Trophoblast cell (in vitro differentiated cells and primary cell): Measurements from ENCODE around the gene LUC7L2.

Experiments used
- DNase-seq, 2 donors: peaks; one replicate each; pipeline ENCODE4 v3.0.0-alpha.2; 2016
- H2AFZ ChIP-seq: 2 replicates; pipeline ENCODE4 v1.6.1; 2013; ENCODE audit warnings: low read length, moderate library complexity, mild to moderate bottlenecking; ENCODE audit not compliant: insufficient read depth, poor library complexity
- H2AK5ac ChIP-seq: 2 replicates; pipeline ENCODE4 v1.6.1; 2013; ENCODE audit warnings: mild to moderate bottlenecking, low read length
- H2BK120ac ChIP-seq: 2 replicates; pipeline ENCODE4 v1.6.1; 2013; ENCODE audit warnings: low read length, mild to moderate bottlenecking, moderate library complexity; ENCODE audit not compliant: insufficient read depth, poor library complexity
- H2BK12ac ChIP-seq: 2 replicates; pipeline ENCODE4 v1.6.1; 2013; ENCODE audit warnings: mild to moderate bottlenecking, low read length, moderate library complexity
- H2BK5ac ChIP-seq: 2 replicates; pipeline ENCODE4 v1.6.1; 2013; ENCODE audit warnings: low read length, low read depth, moderate library complexity, mild to moderate bottlenecking; ENCODE audit not compliant: poor library complexity
- H3K14ac ChIP-seq: 2 replicates; pipeline ENCODE4 v1.6.1; 2013; ENCODE audit warnings: mild to moderate bottlenecking, low read length
- H3K18ac ChIP-seq: 2 replicates; pipeline ENCODE4 v1.6.1; 2013; ENCODE audit warnings: mild to moderate bottlenecking, low read length
- H3K23ac ChIP-seq: 2 replicates; pipeline ENCODE4 v1.6.1; 2013; ENCODE audit warnings: low read length
- H3K27ac ChIP-seq: 2 replicates; pipeline ENCODE4 v1.5.1; 2013; ENCODE audit warnings: low read depth, mild to moderate bottlenecking, inconsistent platforms, low read length, moderate library complexity
- H3K27me3 ChIP-seq: 2 replicates; pipeline ENCODE4 v1.6.1; 2013; ENCODE audit warnings: inconsistent platforms, mild to moderate bottlenecking, low read length, moderate library complexity; ENCODE audit not compliant: insufficient read depth
- H3K36me3 ChIP-seq, 2 experiments: 1 replicate in 1 of 2; 2 replicates in 1 of 2; pipeline ENCODE4 v1.6.1; 2013; ENCODE audit warnings: low read length in 2 of 2, mild to moderate bottlenecking in 2 of 2, moderate library complexity in 1 of 2; ENCODE audit not compliant: insufficient read depth in 2 of 2, control insufficient read depth in 1 of 2
- H3K4ac ChIP-seq: 2 replicates; pipeline ENCODE4 v1.6.1; 2013; ENCODE audit warnings: low read depth, mild to moderate bottlenecking, low read length, moderate library complexity
- H3K4me1 ChIP-seq, 2 experiments: 1 replicate in 1 of 2; 2 replicates in 1 of 2; pipeline ENCODE4 v1.6.1; 2013; ENCODE audit warnings: low read length in 2 of 2, mild to moderate bottlenecking in 2 of 2, moderate library complexity in 1 of 2; ENCODE audit not compliant: insufficient read depth in 2 of 2, control insufficient read depth in 1 of 2
- H3K4me2 ChIP-seq: 2 replicates; pipeline ENCODE4 v1.6.1; 2013; ENCODE audit warnings: inconsistent platforms, mild to moderate bottlenecking, low read length, moderate library complexity
- H3K4me3 ChIP-seq: 2 replicates; pipeline ENCODE4 v1.5.1; 2013; ENCODE audit warnings: mild to moderate bottlenecking, low read depth, low read length, inconsistent platforms
- H3K79me1 ChIP-seq: one replicate; pipeline ENCODE4 v1.6.1; 2013; ENCODE audit warnings: low read length
- H3K79me2 ChIP-seq: 2 replicates; pipeline ENCODE4 v1.6.1; 2013; ENCODE audit warnings: low read length, mild to moderate bottlenecking; ENCODE audit not compliant: control insufficient read depth, insufficient read depth, poor library complexity
- H3K9ac ChIP-seq: 2 replicates; pipeline ENCODE4 v1.6.1; 2013; ENCODE audit warnings: mild to moderate bottlenecking, low read length
- H3K9me3 ChIP-seq: 2 replicates; pipeline ENCODE4 v1.6.1; 2013; ENCODE audit warnings: low read depth, mild to moderate bottlenecking, control low read depth, inconsistent platforms, low read length; ENCODE audit not compliant: insufficient read depth
- H4K12ac ChIP-seq: 2 replicates; pipeline ENCODE4 v1.6.1; 2013; ENCODE audit warnings: low read depth, mild to moderate bottlenecking, low read length, moderate library complexity
- H4K8ac ChIP-seq: 2 replicates; pipeline ENCODE4 v1.6.1; 2013; ENCODE audit warnings: low read depth, mild to moderate bottlenecking, low read length, moderate library complexity
- H4K91ac ChIP-seq: one replicate; pipeline ENCODE4 v1.6.1; 2013; ENCODE audit warnings: low read depth, mild to moderate bottlenecking, low read length, moderate library complexity
- WGBS: extraction: QIAGEN DNeasy Blood & Tissue Kit; methylation state at CpG from one replicate; pipeline ENCODE4 v1.1.7; 2013; ENCODE audit warnings: missing lambda C conversion rate; ENCODE audit not compliant: insufficient read length, insufficient coverage; ENCODE audit errors: extremely low coverage; 5-methylcytosine and 5-hydroxymethylcytosine counted together

Gene LUC7L2

GRCh38 chr7:139374246-139374645 is 14.6 kb downstream of the LUC7L2 start:
- Histone ChIP-seq H3K27ac (no peak overlapping the region), H4K12ac (no peak overlapping the region), H3K4me2 (no peak overlapping the region), H2AK5ac (no peak overlapping the region), H2BK120ac (no peak overlapping the region), H4K91ac (no peak overlapping the region), H3K14ac (no peak overlapping the region), H3K4me3 (no peak overlapping the region), H2BK5ac (no peak overlapping the region), H2BK12ac (no peak overlapping the region), H3K79me1 (no peaks in the 10 kb centered on the region), H3K36me3 (peaks cover 9 to 20% of the 10 kb centered on the region in 2 experiments), H3K9ac (no peak overlapping the region), H3K23ac (no peak overlapping the region), H3K79me2 (no peaks in the 10 kb centered on the region), H2AFZ (no peak overlapping the region), H3K27me3 (no peaks in the 10 kb centered on the region), H3K4ac (no peak overlapping the region), H3K4me1 (no peaks in the 10 kb centered on the region), H3K18ac (no peak overlapping the region), H4K8ac (no peak overlapping the region), H3K9me3 (no peaks in the 10 kb centered on the region)
- DNase-seq: no peak
- no CpG with 5 or more reads among the region's 6 CpGs for WGBS

GRCh38 chr7:139382439-139382838 is 22.7 kb downstream of the LUC7L2 start:
- Histone ChIP-seq H3K14ac (no peak overlapping the region), H3K4me2 (no peak overlapping the region)

GRCh38 chr7:139384611-139385010 is 24.9 kb downstream of the LUC7L2 start:
- Histone ChIP-seq H4K8ac (no peak overlapping the region), H3K9me3 (no peaks in the 10 kb centered on the region), H3K9ac (no peak overlapping the region), H3K4me3 (no peak overlapping the region), H4K12ac (no peak overlapping the region), H2AK5ac (no peak overlapping the region), H2AFZ (no peak overlapping the region), H2BK120ac (no peak overlapping the region), H3K27me3 (no peaks in the 10 kb centered on the region), H2BK5ac (no peak overlapping the region), H3K4me2 (no peak overlapping the region), H4K91ac (no peak overlapping the region), H3K18ac (no peak overlapping the region), H3K79me2 (no peaks in the 10 kb centered on the region), H3K23ac (no peak overlapping the region), H3K14ac (no peak overlapping the region), H2BK12ac (no peak overlapping the region), H3K27ac (no peak overlapping the region), H3K4ac (no peak overlapping the region), H3K36me3 (peaks cover 18 to 30% of the 10 kb centered on the region in 2 experiments), H3K79me1 (no peaks in the 10 kb centered on the region), H3K4me1 (no peaks in the 10 kb centered on the region)
- no CpG with 5 or more reads among the region's 3 CpGs for WGBS
- no peak for DNase-seq

More at GRCh38 chr7:139382439-139382838, 22.7 kb downstream of the LUC7L2 start:
- no peak overlapping the region for H3K18ac ChIP-seq
- H3K9ac ChIP-seq: no peak overlapping the region
- no peak overlapping the region for H4K8ac ChIP-seq
- H3K23ac ChIP-seq: no peak overlapping the region
- no peak overlapping the region for H2BK5ac ChIP-seq
- no peak overlapping the region for H3K4ac ChIP-seq
- no peaks in the 10 kb centered on the region for H3K9me3 ChIP-seq
- H2BK12ac ChIP-seq: no peak overlapping the region
- WGBS: no CpG with 5 or more reads among the region's 6 CpGs
- H3K36me3 ChIP-seq: peaks cover 30 to 35% of the 10 kb centered on the region in 2 experiments
- H4K91ac ChIP-seq: no peak overlapping the region
- no peak overlapping the region for H2AFZ ChIP-seq
- no peaks in the 10 kb centered on the region for H3K79me1 ChIP-seq
- H2BK120ac ChIP-seq: no peak overlapping the region
- no peaks in the 10 kb centered on the region for H3K79me2 ChIP-seq
- no peak overlapping the region for H4K12ac ChIP-seq
- no peaks in the 10 kb centered on the region for H3K4me1 ChIP-seq
- H3K27me3 ChIP-seq: no peaks in the 10 kb centered on the region
- no peak overlapping the region for H3K4me3 ChIP-seq
- no peak overlapping the region for H3K27ac ChIP-seq
- no peak for DNase-seq
- H2AK5ac ChIP-seq: no peak overlapping the region

- H2BK120ac ChIP-seq: no peak overlapping the region
- H4K12ac ChIP-seq: no peak overlapping the region
- no peak overlapping the region for H3K4me2 ChIP-seq
- H3K79me2 ChIP-seq: no peaks in the 10 kb centered on the region
- H2AFZ ChIP-seq: no peak overlapping the region
- H3K79me1 ChIP-seq: no peaks in the 10 kb centered on the region
- no peak overlapping the region for H3K4me3 ChIP-seq
- H4K91ac ChIP-seq: no peak overlapping the region
- DNase-seq: no peak
- H3K9me3 ChIP-seq: no peaks in the 10 kb centered on the region
- no peak overlapping the region for H3K27ac ChIP-seq
- H3K4me1 ChIP-seq: no peaks in the 10 kb centered on the region
- no peak overlapping the region for H4K8ac ChIP-seq
- H2BK5ac ChIP-seq: no peak overlapping the region
- H2AK5ac ChIP-seq: no peak overlapping the region
- no peak overlapping the region for H3K9ac ChIP-seq
- H3K36me3 ChIP-seq: peaks cover 11 to 19% of the 10 kb centered on the region in 2 experiments
- no peak overlapping the region for H3K14ac ChIP-seq
- H3K4ac ChIP-seq: no peak overlapping the region
- WGBS: no CpG with 5 or more reads among the region's 5 CpGs
- no peaks in the 10 kb centered on the region for H3K27me3 ChIP-seq
- H3K18ac ChIP-seq: no peak overlapping the region
- no peak overlapping the region for H2BK12ac ChIP-seq
- H3K23ac ChIP-seq: no peak overlapping the region
Observed at GRCh38 chr7:139387594-139387993, 27.9 kb downstream of the LUC7L2 start.
